ENCODE measurements around the gene GPBP1L1. TPM values are rescaled to one million over a fixed set of nuclear protein-coding genes. Genes with fewer than 3 reads are reported as not detected.
A peak's percentile ranks its signal among the peaks of the same experiment; 100 is the strongest.

Gene GPBP1L1
- total and polyA plus RNA-seq, 4 donors = 40.4 to 153 (median 80.5) TPM

GRCh38 chr1:45620588-45621500 is 65.5 kb downstream of the GPBP1L1 start:
- TF ChIP-seq, protein P1, sequence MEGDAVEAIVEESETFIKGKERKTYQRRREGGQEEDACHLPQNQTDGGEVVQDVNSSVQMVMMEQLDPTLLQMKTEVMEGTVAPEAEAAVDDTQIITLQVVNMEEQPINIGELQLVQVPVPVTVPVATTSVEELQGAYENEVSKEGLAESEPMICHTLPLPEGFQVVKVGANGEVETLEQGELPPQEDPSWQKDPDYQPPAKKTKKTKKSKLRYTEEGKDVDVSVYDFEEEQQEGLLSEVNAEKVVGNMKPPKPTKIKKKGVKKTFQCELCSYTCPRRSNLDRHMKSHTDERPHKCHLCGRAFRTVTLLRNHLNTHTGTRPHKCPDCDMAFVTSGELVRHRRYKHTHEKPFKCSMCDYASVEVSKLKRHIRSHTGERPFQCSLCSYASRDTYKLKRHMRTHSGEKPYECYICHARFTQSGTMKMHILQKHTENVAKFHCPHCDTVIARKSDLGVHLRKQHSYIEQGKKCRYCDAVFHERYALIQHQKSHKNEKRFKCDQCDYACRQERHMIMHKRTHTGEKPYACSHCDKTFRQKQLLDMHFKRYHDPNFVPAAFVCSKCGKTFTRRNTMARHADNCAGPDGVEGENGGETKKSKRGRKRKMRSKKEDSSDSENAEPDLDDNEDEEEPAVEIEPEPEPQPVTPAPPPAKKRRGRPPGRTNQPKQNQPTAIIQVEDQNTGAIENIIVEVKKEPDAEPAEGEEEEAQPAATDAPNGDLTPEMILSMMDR (IDR thresholded peaks at IDR 0.05; ENCODE audit: control extremely low read depth, extremely low read depth) = no peak
- DNase-seq = no peak
- no peak for ATAC-seq (ENCODE audit: insufficient read depth, low FRiP score)
- Histone ChIP-seq H3K4me3 (no peak overlapping the region), H3K4me1 (ENCODE audit: control insufficient read depth in 5 of 5, insufficient read depth in 5 of 5, low read length in 5 of 5) (peaks cover 0 to 25% (median 2%) of the 10 kb centered on the region in 5 donors), H3K9ac (ENCODE audit: insufficient read depth in 1 of 2, low read length in 2 of 2) (no peak overlapping the region), H3K9me3 (ENCODE audit: control insufficient read depth in 4 of 4, insufficient read depth in 3 of 4, low read length in 3 of 4) (no peaks in the 10 kb centered on the region), H3K27me3 (ENCODE audit: control insufficient read depth in 3 of 3, insufficient read depth in 3 of 3, low read length in 2 of 3) (no peaks in the 10 kb centered on the region), H3K27ac (ENCODE audit: low read depth in 1 of 2, low read length in 1 of 2) (peak overlapping the region in 1 of 2 donors; percentile 63), H3K36me3 (ENCODE audit: control insufficient read depth in 4 of 4, insufficient read depth in 4 of 4, low read length in 4 of 4) (peaks cover 16 to 36% (median 25%) of the 10 kb centered on the region in 4 donors)
- 77 to 83% methylated on average over 17 of the region's 17 CpGs for WGBS, 2 donors

DNA sequence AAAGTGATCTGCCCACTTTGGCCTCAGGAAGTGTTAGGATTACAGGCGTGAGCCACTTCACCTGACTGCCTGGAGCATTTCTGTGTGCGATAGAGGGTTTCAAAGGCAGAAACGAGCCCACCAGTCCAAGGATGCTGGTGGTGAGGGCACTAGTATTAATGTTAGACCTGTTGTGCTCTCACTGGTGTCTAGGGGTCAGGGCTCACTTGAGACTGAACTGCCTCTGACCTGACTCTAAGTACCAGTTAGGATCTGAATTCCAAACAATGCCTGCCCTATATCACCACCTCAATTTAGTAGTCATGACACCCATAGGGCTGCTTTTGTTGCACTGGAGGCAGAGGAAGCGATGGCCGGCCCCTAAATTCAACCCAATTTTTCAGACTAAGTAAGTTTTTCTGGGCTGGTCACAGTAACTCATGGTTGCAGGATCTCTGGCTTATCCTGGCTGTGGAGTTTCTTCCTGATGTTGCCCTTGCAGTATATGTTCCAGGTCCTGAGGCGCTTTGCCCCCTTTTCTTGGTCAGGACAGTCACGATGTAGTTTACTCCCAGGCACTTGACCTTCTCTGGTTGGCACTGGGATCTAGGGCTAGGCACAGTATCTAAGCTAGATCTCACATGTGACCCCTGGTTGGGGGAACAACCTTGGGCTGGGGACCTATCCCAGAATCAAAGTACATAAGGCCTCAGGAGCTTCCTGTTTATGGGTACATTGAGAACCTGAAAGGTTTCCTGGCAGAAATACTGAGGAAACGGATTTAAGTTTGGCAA is 67.0 kb downstream of the GPBP1L1 start:
- TF ChIP-seq, protein P1 (IDR thresholded peaks at IDR 0.05; ENCODE audit: control extremely low read depth, extremely low read depth) = no peak
- H3K9ac ChIP-seq (ENCODE audit: insufficient read depth in 1 of 2, low read length in 2 of 2) = no peak overlapping the region
- H3K9me3 ChIP-seq (ENCODE audit: control insufficient read depth in 4 of 4, insufficient read depth in 3 of 4, low read length in 3 of 4) = no peaks in the 10 kb centered on the region
- DNase-seq = no peak
- 62 to 74% methylated on average over 8 of the region's 8 CpGs for WGBS, 2 donors
- peaks cover 0 to 25% (median 2%) of the 10 kb centered on the region in 5 donors for H3K4me1 ChIP-seq (ENCODE audit: control insufficient read depth in 5 of 5, insufficient read depth in 5 of 5, low read length in 5 of 5)
- no peak overlapping the region for H3K4me3 ChIP-seq
- ATAC-seq (ENCODE audit: insufficient read depth, low FRiP score) = no peak
- peak overlapping the region; percentile 1 to 48 for H3K27ac ChIP-seq (ENCODE audit: low read depth in 1 of 2, low read length in 1 of 2)
- H3K27me3 ChIP-seq (ENCODE audit: control insufficient read depth in 3 of 3, insufficient read depth in 3 of 3, low read length in 2 of 3) = no peaks in the 10 kb centered on the region
- H3K36me3 ChIP-seq (ENCODE audit: control insufficient read depth in 4 of 4, insufficient read depth in 4 of 4, low read length in 4 of 4) = peaks cover 29 to 44% (median 32%) of the 10 kb centered on the region in 4 donors

- H3K4me1 ChIP-seq (ENCODE audit: control insufficient read depth in 5 of 5, insufficient read depth in 5 of 5, low read length in 5 of 5) = peaks cover 0 to 22% (median 2%) of the 10 kb centered on the region in 5 donors
- H3K9me3 ChIP-seq (ENCODE audit: control insufficient read depth in 4 of 4, insufficient read depth in 3 of 4, low read length in 3 of 4) = no peaks in the 10 kb centered on the region
- DNase-seq (no peak), ATAC-seq (ENCODE audit: insufficient read depth, low FRiP score) (no peak)
- no peak overlapping the region for H3K4me3 ChIP-seq
- TF ChIP-seq, protein P1 (IDR thresholded peaks at IDR 0.05; ENCODE audit: control extremely low read depth, extremely low read depth) = no peak
- no peak overlapping the region for H3K27ac ChIP-seq (ENCODE audit: low read depth in 1 of 2, low read length in 1 of 2)
- H3K36me3 ChIP-seq (ENCODE audit: control insufficient read depth in 4 of 4, insufficient read depth in 4 of 4, low read length in 4 of 4) = peaks cover 31 to 45% (median 39%) of the 10 kb centered on the region in 4 donors
- 70 to 72% methylated on average over 4 of the region's 4 CpGs for WGBS, 2 donors
- H3K27me3 ChIP-seq (ENCODE audit: control insufficient read depth in 3 of 3, insufficient read depth in 3 of 3, low read length in 2 of 3) = no peaks in the 10 kb centered on the region
- no peak overlapping the region for H3K9ac ChIP-seq (ENCODE audit: insufficient read depth in 1 of 2, low read length in 2 of 2)
Observed at GRCh38 chr1:45617618-45618017, 68.7 kb downstream of the GPBP1L1 start.

All from lung (tissue), 12 donors.